Colon (tissue), 2 donors: ENCODE data around the gene AUTS2.
"Not testable (repeated sequence)": the region's sequence is repeated elsewhere in the genome, so short reads cannot be mapped to it uniquely, and the experiment has no call there.

Experiments
- FAIRE-seq: peaks from 2 replicates; lab custom pipeline; 2012; peaks lifted over from hg19 to GRCh38; lab: Jason Lieb, UNC
- donor health status: control.
- donor health status: control.

The AUTS2 gene

GRCh38 chr7:70353330-70353945 lies 755.2 kb downstream of the AUTS2 start:
- no peak for FAIRE-seq

GRCh38 chr7:70353946-70354335 lies 755.7 kb downstream of the AUTS2 start:
- FAIRE-seq = no peak

- FAIRE-seq = no peak
Measured at GRCh38 chr7:70354409-70355169, 756.3 kb downstream of the AUTS2 start.

- no peak for FAIRE-seq
Measured at GRCh38 chr7:70355198-70356020, 757.1 kb downstream of the AUTS2 start.

- no peak for FAIRE-seq
Measured at GRCh38 chr7:70356085-70356786, 758.0 kb downstream of the AUTS2 start.

GRCh38 chr7:70356787-70357328 lies 758.6 kb downstream of the AUTS2 start:
- no peak for FAIRE-seq

- FAIRE-seq = no peak
Measured at GRCh38 chr7:70360557-70360956, 762.3 kb downstream of the AUTS2 start.

- FAIRE-seq = no peak
Measured at GRCh38 chr7:70361821-70362220, 763.5 kb downstream of the AUTS2 start.

- not testable (repeated sequence) for FAIRE-seq
Measured at GRCh38 chr7:70364393-70364792, 766.1 kb downstream of the AUTS2 start.

- no peak for FAIRE-seq
Measured at GRCh38 chr7:70371652-70372051, 773.4 kb downstream of the AUTS2 start.

- no peak for FAIRE-seq
Measured at GRCh38 chr7:70372768-70373515, 774.7 kb downstream of the AUTS2 start.

- no peak for FAIRE-seq
Measured at GRCh38 chr7:70374772-70375533, 776.7 kb downstream of the AUTS2 start.

GRCh38 chr7:70376561-70377031 lies 778.3 kb downstream of the AUTS2 start:
- no peak for FAIRE-seq

GRCh38 chr7:70377957-70378356 lies 779.7 kb downstream of the AUTS2 start:
- FAIRE-seq = no peak

GRCh38 chr7:70379210-70379609 lies 780.9 kb downstream of the AUTS2 start:
- no peak for FAIRE-seq

GRCh38 chr7:70380421-70381015 lies 782.2 kb downstream of the AUTS2 start:
- FAIRE-seq = no peak

GRCh38 chr7:70383066-70383782 lies 784.9 kb downstream of the AUTS2 start:
- FAIRE-seq = no peak

- no peak for FAIRE-seq
Measured at GRCh38 chr7:70384024-70384423, 785.7 kb downstream of the AUTS2 start.

GRCh38 chr7:70384891-70385290 lies 786.6 kb downstream of the AUTS2 start:
- no peak for FAIRE-seq
